DMS 273 treated with DMSO at 0.1 percent for 48 hours (cell line): Measurements from ENCODE around the gene MYOCOS.
"Not testable (repeated sequence)": the region's sequence is repeated elsewhere in the genome, so short reads cannot be mapped to it uniquely, and the experiment has no call there.

ENCODE experiments used
- DNase-seq: peaks from one replicate; lab custom pipeline; 2025; lab: John Stamatoyannopoulos, UW

Gene MYOCOS

DNA sequence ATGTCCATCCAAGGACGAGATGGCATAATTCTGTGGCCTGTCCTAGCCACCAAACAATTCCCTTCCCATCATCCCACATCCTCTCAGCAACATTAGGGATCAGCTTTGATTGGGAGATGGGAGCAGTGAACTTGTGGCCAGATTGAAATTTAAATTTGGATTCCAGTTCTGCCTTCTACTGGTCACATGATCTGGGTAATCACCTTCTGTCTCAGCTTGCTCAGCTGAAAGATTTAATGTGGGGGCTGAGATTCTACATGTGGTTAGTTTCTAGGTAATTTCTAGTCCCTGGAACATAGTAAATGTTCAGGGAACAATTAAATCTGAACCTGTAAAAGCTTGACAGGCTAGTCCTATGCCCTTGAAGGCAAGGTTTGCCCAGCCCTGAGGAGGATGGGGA is 3.2 kb downstream of the MYOCOS start:
- DNase-seq: no peak

DNA sequence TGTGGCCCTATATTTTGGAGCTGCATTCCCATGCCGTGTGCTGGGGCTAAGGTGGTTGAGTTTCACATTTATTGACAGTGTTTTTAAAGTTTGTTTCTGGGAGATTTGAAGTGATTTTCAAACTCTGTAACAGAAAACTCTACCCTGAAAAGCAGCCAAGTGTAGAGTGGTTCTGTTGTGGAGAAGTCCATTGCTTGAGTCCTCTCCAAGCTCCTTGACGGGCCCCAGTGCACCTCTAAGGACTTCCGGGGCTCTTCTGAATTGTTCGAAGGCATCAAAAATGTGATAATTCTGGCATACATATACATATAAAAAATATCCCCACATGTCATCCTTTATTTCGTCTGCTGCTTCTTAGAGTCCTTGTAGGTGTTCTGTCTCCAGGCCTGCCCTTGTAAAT is 5.0 kb downstream of the MYOCOS start:
- DNase-seq: no peak

DNA sequence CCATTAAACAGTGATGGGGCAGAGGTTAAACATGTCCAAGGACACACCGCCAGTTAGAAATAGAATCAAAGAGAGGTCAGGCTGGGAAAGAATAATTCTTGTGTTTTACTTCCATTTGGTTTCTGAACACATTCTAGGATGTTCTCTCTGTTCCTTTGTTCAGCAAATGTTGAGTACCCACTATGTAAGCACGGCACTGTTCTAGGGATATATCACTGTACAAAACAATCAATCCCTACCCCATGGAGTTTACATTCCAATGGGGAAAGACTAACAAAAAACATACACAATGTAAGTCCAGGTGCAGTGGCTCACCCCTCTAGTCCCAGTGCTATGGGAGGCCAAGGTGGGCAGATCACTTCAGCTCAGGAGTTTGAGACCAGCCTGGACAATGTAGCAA is 6.2 kb downstream of the MYOCOS start:
- no peak for DNase-seq

DNA sequence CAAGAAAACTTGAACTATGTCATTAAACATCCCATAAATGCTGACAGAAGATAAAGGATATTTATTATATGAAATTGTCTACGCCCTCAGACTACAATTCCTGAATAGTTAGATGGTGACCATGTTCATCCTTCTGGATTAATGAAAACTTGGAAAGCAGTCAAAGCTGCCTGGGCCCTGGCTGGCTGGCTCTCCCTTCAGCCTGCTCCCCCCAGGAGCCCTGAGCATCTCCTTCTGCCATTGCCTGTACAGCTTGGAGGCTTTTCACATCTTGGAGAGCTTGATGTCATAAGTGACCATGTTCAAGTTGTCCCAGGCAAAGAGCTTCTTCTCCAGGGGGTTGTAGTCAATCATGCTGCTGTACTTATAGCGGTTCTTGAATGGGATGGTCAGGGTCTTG is 13.6 kb downstream of the MYOCOS start:
- DNase-seq: no peak

DNA sequence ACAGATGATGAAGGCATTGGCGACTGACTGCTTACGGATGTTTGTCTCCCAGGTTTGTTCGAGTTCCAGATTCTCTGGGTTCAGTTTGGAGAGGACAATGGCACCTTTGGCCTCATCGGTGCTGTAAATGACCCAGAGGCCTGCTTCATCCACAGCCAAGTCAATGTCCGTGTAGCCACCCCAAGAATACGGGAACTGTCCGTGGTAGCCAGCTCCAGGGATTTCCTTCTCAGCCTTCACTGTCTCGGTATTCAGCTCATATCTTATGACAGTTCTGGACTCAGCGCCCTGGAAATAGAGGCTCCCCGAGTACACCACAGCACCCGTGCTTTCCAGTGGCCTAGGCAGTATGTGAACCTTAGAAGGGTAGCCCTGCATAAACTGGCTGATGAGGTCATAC is 14.1 kb downstream of the MYOCOS start:
- no peak for DNase-seq

DNA sequence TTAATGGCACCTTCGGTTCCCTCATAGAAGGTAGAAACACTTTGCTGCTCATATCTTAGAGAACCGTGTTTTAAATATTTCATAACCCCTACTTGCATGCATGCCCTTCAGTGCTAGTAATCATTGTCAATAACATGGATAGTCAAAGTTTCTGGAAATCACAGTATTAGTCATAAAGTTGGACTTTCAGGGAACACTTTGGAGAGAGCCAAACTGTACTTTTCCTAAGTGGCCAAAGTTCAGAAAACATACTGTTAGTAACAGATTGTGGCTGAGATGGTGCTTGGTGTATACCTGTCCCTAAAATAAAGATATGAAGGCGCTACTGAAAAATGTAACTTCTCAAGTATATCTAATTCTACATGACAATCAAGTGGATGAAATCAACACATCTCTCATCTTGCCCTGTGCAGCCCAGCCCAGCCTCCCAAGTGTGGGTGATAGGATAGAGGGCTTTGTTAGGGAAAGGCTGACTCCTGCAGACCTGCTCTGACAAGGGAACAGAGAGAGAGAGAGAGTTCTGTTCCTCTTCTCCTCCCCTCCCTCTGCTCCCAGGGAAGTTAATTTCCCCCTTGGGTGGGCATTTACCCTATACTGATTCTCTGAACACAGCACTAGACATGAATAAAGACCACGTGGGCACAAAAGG is 16.0 kb downstream of the MYOCOS start:
- DNase-seq: no peak

DNA sequence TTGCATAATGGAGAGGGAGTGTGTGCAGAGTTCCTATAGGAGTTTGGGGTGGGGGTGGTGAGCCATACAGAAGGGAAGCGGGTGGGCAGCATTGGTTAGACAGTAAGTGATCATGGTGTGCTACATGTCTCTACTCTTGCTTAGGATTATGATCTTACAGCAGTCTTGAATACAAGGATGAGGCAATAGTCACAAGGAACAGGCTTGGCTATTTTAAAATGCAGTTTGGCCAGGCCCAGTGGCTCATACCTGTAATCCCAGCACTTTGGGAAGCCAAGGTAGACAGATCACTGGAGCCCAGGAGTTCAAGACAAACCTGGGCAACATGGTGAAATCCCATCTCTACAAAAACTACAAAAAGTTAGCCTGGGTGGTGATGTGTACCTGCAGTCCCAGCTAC is 18.2 kb downstream of the MYOCOS start:
- DNase-seq: no peak

DNA sequence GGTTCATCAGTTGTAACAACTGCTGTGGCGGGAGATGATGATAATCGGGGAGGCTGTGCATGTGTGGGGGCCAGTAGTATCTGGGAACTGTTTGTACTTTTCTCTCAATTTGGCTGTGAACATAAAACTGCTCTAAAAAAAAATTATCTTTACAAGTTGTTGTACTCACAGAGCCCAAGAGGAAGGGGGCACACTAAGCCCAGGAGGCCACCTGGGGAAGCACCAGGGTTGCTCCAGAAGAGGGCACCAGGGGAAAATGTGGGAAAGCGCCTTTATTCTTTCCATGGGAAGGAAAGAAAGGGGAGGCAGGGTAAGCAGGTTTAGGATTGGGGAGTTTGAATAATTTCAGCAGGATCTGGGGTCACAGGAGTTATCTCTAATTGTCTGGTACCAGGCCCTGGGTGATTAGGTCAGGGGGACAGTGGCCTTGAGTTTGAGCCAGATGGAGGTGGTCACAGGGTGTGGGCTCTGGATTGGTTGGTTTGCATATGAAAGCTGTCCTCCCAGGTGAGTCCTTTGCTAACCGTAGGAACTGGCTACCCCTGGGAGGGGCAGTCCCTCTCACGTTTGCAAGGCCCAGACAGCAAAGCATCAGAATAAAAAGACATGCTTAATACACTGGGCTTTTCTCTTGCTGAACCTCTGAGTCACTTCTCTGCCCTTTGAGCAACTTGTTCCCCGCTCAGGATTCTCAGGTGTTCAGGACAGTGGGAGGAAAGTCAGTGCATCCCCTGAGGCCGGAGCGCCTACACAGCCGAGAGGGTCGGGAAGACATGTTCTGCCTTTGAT is 19.2 kb downstream of the MYOCOS start:
- no peak for DNase-seq

DNA sequence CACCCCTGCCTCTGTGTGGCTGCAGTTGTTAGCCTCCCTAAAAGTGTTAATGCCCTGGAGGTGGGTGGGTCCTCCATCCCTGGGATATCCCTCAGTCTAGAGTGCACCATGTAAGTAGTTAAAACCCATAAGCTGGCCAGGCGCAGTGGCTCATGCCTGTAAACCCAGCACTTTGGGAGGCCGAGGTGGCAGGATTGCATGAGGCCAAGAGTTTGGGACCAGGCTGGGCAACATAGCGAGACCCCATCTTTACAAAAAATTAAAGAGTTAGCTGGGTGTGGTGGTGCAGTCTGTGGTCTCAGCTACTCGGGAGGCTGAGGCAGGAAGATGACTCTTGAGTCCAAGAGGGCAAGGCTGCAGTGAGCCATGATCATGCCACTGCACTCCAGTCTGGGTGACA is 20.2 kb downstream of the MYOCOS start:
- DNase-seq: no peak

DNA sequence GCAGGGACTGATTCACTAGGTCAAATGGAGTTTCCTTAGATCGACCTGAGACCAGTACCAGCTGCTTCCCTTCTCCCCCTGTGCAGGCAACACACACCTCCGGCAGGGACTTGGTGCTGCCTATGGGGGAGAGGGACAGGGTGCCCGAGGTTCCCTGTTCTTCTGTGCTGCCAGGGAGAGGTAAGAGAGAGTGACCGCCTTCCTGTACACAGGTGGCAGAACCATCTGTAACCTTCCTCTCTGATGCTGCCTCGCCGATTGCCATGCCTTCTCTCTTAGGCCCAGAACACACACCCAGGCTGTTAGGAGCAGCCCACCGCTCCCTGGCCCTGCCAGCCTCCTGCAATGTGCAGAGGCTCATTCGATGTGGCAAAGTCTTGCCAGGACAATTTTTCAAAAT is 21.1 kb downstream of the MYOCOS start:
- DNase-seq: no peak

DNA sequence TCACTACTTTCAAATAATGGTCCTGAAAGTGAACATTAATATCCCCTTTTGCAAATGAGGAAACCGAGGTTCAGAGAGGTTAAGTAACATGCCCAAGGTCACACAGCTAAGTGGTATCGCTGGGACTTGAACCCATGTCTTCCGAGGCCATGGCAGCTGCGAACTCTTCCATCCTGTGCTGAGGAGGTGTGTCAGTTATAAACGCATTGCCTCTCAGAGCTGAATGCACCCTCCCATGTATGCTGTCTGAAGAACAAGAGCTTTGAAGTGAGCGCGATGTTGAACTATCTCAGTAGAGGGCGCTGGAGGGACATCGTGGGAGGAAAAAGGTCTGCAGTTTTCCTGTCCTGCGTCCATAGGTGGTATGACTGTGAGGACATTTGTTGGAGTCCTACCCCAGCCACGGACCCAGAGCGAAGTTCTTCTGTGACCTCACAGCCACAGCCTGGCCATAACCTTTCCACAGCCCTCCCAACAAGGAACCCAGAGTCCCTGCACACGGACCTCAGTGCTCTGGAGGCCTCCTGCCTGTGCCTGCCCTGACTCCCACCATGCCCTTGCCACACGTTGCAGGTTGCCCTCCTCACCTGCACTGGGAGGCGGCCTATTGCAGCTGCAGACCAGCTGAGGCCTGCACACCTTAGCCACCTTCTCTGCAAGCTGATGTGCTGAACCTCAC is 22.9 kb downstream of the MYOCOS start:
- peak; percentile 86 for DNase-seq

DNA sequence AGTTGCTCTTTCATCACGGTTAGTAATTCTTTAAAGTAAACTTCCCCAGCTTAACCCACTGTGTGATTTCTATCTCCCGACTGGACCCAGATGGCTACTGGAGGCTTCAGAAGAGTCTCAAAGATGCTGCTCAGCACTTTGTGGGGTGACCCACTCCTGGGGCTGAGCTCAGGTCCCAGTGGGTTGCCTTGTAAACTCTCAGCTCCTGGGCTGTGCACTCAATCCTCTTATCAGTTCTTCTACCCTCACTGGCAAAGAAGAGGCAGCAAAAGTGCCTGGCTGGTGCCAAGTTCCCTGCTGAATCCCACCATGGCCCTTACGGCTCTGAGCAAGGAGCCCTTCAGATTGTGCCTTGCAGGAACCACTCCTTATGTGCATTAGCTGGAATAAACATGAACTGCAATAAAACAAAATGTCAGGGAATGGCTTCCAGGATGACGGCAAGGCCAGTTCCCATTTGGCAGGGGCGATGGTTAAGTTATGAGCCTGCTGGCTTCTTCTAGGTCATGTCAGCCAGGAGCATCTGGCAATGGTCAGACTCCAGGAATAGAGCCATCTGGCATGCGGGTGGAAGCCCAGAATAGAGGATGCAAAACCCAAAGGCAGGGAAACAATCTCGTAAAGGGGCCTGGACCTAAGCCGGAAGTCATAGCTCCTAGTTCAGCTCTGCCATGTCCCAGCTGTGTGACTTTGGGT is 23.7 kb downstream of the MYOCOS start:
- DNase-seq: peak; percentile 98

DNA sequence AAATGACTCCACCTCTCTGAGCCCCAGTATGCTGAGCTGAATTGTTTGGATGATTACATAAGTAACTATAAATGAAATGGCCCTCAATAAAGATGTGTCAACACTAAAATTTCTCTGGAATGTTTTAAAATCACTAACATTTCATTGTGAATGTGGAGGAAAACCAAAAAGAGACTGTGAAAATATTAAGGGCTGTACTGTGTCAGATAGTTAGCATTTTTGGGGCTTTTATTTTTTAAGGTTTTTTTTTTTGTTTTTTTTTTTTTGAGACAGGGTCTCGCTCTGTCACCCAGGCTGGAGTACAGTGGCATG is 24.2 kb downstream of the MYOCOS start:
- no peak for DNase-seq

DNA sequence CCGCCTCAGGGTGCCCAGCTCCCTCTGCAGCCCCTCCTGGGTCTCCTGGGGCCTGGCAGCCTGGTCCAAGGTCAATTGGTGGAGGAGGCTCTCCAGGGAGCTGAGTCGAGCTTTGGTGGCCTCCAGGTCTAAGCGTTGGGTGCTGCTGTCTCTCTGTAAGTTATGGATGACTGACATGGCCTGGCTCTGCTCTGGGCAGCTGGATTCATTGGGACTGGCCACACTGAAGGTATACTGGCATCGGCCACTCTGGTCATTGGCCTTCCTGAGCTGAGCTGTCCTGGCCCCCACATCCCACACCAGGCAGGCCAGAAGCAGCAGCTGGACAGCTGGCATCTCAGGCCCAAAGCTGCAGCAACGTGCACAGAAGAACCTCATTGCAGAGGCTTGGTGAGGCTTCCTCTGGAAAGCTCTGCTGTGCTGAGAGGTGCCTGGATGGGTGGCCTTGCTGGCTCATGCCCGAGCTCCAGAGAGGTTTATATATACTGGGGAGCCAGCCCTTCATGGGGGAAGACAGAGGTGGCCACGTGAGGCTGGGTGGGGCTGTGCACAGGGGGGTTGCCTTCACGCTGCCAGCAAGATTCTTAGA is 30.3 kb downstream of the MYOCOS start, which contains the start of gene MYOC:
Gene MYOC, minus strand, starts transcription at position 455 of the 589 bp plus-strand sequence. Its CDS starts 77 bp downstream, at position 378.
- DNase-seq: no peak

DNA sequence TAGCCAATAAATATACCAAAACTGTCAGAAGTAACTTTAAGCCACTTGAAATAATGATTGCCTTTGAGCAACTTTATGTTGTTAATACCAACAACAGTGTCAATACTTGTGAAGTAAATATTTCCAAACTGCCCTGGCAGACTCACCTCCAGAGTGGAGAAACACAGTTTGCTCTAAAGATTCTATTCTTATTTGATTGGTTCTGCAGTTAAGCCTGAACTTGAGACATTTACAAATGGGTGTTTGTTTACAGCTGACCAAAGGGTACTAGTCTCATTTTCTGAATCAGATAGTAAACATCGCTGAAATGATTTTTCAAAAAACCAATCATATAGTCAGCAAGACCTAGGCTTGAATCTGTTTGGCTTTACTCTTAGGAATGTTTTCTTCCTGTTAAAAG is 31.8 kb downstream of the MYOCOS start:
- DNase-seq: no peak

DNA sequence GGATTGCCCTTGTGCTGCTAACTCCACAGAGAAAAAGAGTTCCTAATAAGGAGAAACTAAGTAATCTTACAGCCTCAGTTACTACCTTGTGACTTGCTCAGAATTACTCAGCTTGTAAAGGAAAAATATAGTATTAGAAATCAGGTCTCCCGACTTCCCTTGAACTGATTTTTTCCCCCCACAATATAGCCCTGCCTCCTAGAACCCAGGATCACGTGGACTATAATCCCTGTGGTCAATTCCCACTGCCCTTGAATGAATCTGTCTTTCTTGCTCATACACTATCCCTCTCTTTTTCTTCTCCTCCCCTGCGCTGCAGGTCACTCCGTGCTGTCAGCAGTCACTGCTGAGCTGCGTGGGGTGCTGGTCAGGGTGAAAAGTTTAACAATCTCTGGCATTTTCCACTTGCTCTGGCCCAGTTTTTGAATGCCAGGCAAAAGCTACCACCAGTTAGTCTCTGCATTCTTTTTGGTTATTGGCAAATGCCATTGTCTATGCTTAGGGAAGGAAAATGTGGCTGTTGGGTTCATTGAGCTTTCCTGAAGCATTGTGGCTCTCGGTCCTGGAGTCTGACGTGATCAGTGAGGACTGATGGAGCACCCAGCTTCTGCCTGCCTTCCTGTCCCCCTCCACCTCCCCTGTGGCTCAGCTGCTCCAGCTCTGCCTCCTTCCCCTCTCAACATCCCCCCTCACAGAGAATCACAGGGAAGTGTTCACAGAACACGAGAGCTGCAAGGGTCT is 32.3 kb downstream of the MYOCOS start:
- no peak for DNase-seq

DNA sequence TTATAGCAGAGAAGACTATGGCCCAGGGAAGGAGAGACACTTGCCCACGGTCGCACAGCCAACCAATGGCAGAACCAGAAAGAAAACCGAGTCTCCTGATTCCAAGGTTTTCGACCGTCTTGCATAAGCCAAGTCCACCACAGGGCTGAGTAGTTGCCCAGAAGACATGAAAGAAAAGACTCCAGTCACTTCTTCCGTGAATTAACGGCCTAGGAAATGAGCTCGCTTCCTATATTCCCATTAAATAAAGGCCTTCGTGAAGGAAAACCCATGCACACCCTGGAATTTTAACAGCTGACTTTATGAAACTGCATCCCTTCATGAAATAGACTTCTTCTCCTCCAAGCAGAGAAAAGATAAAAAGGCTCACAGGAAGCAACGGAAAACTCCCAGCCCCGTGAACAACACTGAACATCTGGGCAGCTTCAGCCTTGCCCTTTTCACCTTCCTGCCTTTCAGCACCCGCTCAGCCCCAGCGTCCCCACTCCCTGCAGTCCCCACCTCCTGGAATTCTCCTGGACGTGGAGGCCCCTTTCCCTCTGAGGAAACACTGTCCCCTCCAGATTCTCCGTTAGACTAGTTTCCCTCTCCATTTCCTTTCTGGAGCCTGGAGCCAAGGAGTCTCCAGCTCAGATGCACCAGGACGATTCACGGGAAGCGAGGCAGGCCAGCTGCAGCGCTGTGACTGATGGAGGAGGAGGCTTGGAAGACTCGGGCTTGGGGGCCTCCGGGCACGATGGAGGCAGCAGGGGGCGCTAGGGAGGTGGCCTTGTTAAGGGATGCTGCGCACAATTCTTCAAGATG is 33.1 kb downstream of the MYOCOS start:
- DNase-seq: no peak

DNA sequence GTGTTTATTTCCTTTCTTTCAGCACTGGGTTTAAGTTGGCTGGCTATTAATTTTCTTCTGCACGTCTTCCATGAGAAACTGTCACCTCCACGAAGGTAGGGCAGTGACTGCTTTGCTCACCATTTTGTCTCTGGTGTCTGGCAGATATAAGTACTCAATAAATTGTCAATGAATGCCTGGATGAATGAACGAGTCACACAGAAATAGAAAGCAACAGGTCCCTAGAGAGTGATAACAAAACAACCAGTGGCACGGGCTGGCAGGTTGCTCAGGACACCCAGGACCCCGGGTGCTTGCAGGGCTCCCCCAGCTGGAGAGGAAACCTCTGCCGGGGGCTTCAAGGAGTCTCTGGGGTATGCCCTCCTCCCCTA is 33.7 kb downstream of the MYOCOS start:
- DNase-seq: no peak

DNA sequence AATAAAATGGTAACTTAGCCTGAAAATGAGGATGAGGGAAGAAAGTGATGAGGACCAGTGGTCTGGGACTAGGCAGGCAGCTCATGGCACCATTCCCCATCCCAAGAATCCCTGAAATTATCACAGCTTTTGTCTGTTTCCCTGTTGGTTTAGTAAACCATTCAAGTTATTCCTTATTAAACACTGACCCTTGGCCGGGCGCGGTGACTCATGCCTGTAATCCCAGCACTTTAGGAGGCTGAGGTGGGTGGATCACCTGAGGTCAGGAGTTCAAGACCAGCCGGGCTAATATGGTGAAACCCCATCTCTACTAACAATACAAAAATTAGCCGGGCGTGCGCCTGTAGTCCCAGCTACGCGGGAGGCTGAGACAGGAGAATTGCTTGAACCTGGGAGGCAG is 34.2 kb downstream of the MYOCOS start:
- not testable (repeated sequence) for DNase-seq

DNA sequence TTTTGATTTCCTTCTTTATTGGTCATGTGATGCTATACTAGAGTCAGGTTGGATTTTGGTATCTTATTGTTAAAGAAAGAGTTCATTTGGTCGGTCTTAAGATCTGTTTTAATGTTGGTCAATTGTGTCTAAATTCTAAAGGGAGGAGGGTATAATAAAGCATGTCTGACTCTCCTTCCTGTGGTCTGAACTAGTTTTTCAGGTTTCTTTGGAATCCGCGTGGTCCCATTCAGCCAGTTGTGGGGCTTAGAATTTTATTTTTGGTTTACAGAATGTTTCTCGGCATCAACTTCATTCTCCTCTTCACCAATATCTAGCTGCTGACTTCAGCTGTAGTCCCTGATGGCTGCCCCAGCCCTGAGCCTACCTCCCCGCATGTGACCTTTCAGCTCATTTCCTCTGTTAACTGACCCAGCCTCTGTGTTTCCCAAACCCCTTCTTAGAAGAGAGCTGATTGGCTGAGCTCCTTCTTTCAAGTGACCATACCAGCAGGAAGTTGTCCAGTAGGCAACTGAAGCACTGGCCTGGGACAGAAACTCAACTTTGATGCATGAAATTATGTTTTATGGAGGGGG is 39.1 kb downstream of the MYOCOS start:
- no peak for DNase-seq
